HepG2 (cell line): ENCODE results near the gene MAN1A1. TPM values are rescaled to one million over a fixed set of nuclear protein-coding genes. Genes with fewer than 3 reads are reported as not detected.

Source experiments
- ATAC-seq: fragments of 200-7000 bp; cut with Tn5 transposase; 3 replicates; pipeline ENCODE4 v1.9.1; 2020; ENCODE audit warnings: mild to moderate bottlenecking, moderate library complexity
- BruUV-seq: library from RNA; stranded (reverse); fragments of 400-500 nt; replicated peaks from 2 replicates; lab custom pipeline; 2021; lab: Mats Ljungman, UMichigan
- CTCF ChIA-PET: fragments of 300-600 bp; formaldehyde crosslinking; extraction: SDS; loops from one replicate; lab custom pipeline; 2021; ENCODE audit warnings: low total read pairs, inconsistent platforms, low intra/inter-chr PET ratio; lab: Yijun Ruan, JAX
- POLR2A ChIA-PET: fragments of 350-600 bp; sonication (Branson Sonifier 250); formaldehyde crosslinking; loops from one replicate; lab custom pipeline; 2020; ENCODE audit warnings: antibody characterized with exemption, inconsistent platforms; lab: Yijun Ruan, JAX
- DNase-seq: peaks from one replicate; pipeline ENCODE4 v3.0.0-alpha.2; 2015; ENCODE audit warnings: low spot score
- FAIRE-seq: peaks from 3 replicates; lab custom pipeline; 2011; peaks lifted over from hg19 to GRCh38; lab: Jason Lieb, UNC
- H2AFZ ChIP-seq: one replicate; pipeline ENCODE4 v1.6.1; 2011; ENCODE audit warnings: low read length, inconsistent platforms
- H3K27ac ChIP-seq: fragments of 300-600 bp; 3 replicates; pipeline ENCODE4 v1.8.0; 2011; ENCODE audit warnings: mixed run types, mild to moderate bottlenecking, mixed read lengths, low read length, inconsistent platforms; ENCODE audit not compliant: insufficient read depth; ENCODE audit errors: extremely low read length
- H3K27me3 ChIP-seq, 2 experiments: fragments of 200-600 bp in 1 of 2; 2 replicates in 1 of 2; 3 replicates in 1 of 2; pipeline versions ENCODE4 v1.6.0 to v1.8.0; 2011; ENCODE audit warnings: low read length in 2 of 2, mild to moderate bottlenecking in 2 of 2, moderate library complexity in 2 of 2, inconsistent platforms in 1 of 2; ENCODE audit not compliant: insufficient read depth in 2 of 2, control insufficient read depth in 1 of 2
- H3K36me3 ChIP-seq, 2 experiments: fragments of 200-600 bp in 1 of 2; replicated peaks in 1 of 2; 2 replicates in 1 of 2; 3 replicates in 1 of 2; pipeline versions ENCODE4 v1.5.1 to v1.8.0; 2011; ENCODE audit warnings: low read length in 2 of 2, inconsistent platforms in 1 of 2; ENCODE audit not compliant: insufficient read depth in 2 of 2, control insufficient read depth in 1 of 2
- H3K4me1 ChIP-seq: 2 replicates; pipeline ENCODE4 v1.5.1; 2012; ENCODE audit warnings: low read length, inconsistent platforms; ENCODE audit not compliant: insufficient read depth
- H3K4me2 ChIP-seq: 2 replicates; pipeline ENCODE4 v1.6.0; 2011; ENCODE audit warnings: low read depth, low read length, inconsistent platforms
- H3K4me3 ChIP-seq, 3 experiments: fragments of 200-600 bp in 1 of 3; sonication (generic), shearing (Covaris generic) in 1 of 3; replicated peaks in 1 of 3; 2 replicates each; pipeline ENCODE4 v1.5.1; 2011 to 2016; ENCODE audit warnings: low read length in 3 of 3, inconsistent platforms in 2 of 3, low read depth in 2 of 3, mild to moderate bottlenecking in 2 of 3, control low read depth in 1 of 3, mixed read lengths in 1 of 3; ENCODE audit not compliant: insufficient read depth in 1 of 3
- H3K79me2 ChIP-seq: one replicate; pipeline ENCODE4 v1.6.1; 2011; ENCODE audit warnings: low read length, inconsistent platforms; ENCODE audit not compliant: insufficient read depth
- H3K9ac ChIP-seq: 2 replicates; pipeline ENCODE4 v1.6.0; 2011; ENCODE audit warnings: mild to moderate bottlenecking, low read depth, low read length, inconsistent platforms; ENCODE audit not compliant: insufficient read depth
- H3K9me3 ChIP-seq: 2 replicates; pipeline ENCODE4 v1.5.1; 2012; ENCODE audit warnings: mild to moderate bottlenecking, low read length
- H4K20me1 ChIP-seq: 2 replicates; pipeline ENCODE4 v1.6.0; 2011; ENCODE audit warnings: inconsistent platforms, mild to moderate bottlenecking, low read length, moderate library complexity; ENCODE audit not compliant: insufficient read depth
- ETV5 ChIP-seq: IDR thresholded peaks from 2 replicates; pipeline ENCODE4 v1.6.1; 2018; ENCODE audit warnings: missing biosample characterization, missing genetic modification reagents, inconsistent platforms, borderline replicate concordance
- GABPA ChIP-seq, 2 experiments: IDR thresholded peaks; 2 replicates each; pipeline ENCODE4 v1.6.1; 2011 to 2016; ENCODE audit warnings: low read depth in 2 of 2, low read length in 1 of 2, missing biosample characterization in 1 of 2, missing genetic modification characterization in 1 of 2
- GATA4 ChIP-seq: sonication (generic); IDR thresholded peaks from 2 replicates; pipeline ENCODE4 v1.6.1; 2016; ENCODE audit warnings: antibody characterized with exemption, low read depth, borderline replicate concordance
- HIVEP1 ChIP-seq: sonication (generic); formaldehyde crosslinking; IDR thresholded peaks from 2 replicates; pipeline ENCODE4 v1.4.0; 2020; ENCODE audit warnings: mild to moderate bottlenecking, missing genetic modification reagents
- KDM5B ChIP-seq: sonication (generic); formaldehyde crosslinking; IDR thresholded peaks from 2 replicates; pipeline ENCODE4 v1.4.0; 2020; ENCODE audit warnings: missing genetic modification reagents, mild to moderate bottlenecking, borderline replicate concordance
- PAF1 ChIP-seq: IDR thresholded peaks from 2 replicates; pipeline ENCODE4 v1.6.1; 2016; ENCODE audit warnings: missing genetic modification reagents, missing compliant biosample characterization
- YY1 ChIP-seq: IDR thresholded peaks from 2 replicates; pipeline ENCODE4 v1.6.1; 2011; ENCODE audit warnings: low read length, low read depth, moderate library complexity, mild to moderate bottlenecking; ENCODE audit not compliant: insufficient read depth, insufficient replicate concordance
- ZBTB42 ChIP-seq: sonication (generic); formaldehyde crosslinking; IDR thresholded peaks from 2 replicates; pipeline ENCODE4 v1.5.0; 2020; ENCODE audit warnings: mild to moderate bottlenecking, missing genetic modification reagents
- ZFP36L1 ChIP-seq: sonication (generic); formaldehyde crosslinking; IDR thresholded peaks from 2 replicates; pipeline ENCODE4 v1.8.0; 2022; ENCODE audit warnings: mild to moderate bottlenecking, missing genetic modification reagents, moderate library complexity
- ZFP82 ChIP-seq: sonication (generic); formaldehyde crosslinking; IDR thresholded peaks from 2 replicates; pipeline ENCODE4 v1.5.1; 2020; ENCODE audit warnings: mild to moderate bottlenecking, missing genetic modification reagents, borderline replicate concordance
- ZKSCAN8 ChIP-seq: IDR thresholded peaks from 2 replicates; pipeline ENCODE4 v1.6.1; 2016; ENCODE audit warnings: borderline replicate concordance, missing genetic modification reagents, missing compliant biosample characterization
- ZNF10 ChIP-seq: sonication (generic); formaldehyde crosslinking; IDR thresholded peaks from 2 replicates; pipeline ENCODE4 v1.4.0; 2020; ENCODE audit warnings: mild to moderate bottlenecking, low read depth, missing genetic modification reagents, borderline replicate concordance
- ZNF225 ChIP-seq: sonication (generic); formaldehyde crosslinking; IDR thresholded peaks from 2 replicates; pipeline ENCODE4 v1.4.0; 2020; ENCODE audit warnings: mild to moderate bottlenecking, missing genetic modification reagents
- ZNF547 ChIP-seq: sonication (generic); formaldehyde crosslinking; IDR thresholded peaks from 2 replicates; pipeline ENCODE4 v1.5.1; 2020; ENCODE audit warnings: mild to moderate bottlenecking, missing genetic modification reagents
- ZNF781 ChIP-seq: sonication (generic); formaldehyde crosslinking; IDR thresholded peaks from 2 replicates; pipeline ENCODE4 v1.5.1; 2020; ENCODE audit warnings: borderline replicate concordance, mild to moderate bottlenecking, missing genetic modification reagents; ENCODE audit errors: not compliant biosample characterization
- WGBS: methylation state at CpG from one replicate; pipeline ENCODE4 v1.1.6; 2017; ENCODE audit warnings: low lambda C conversion rate; 5-methylcytosine and 5-hydroxymethylcytosine counted together
- in situ Hi-C: cut with HindIII; loops from 2 replicates; pipeline ENCODE4 v1.10.0; 2017; ENCODE audit warnings: low pct_unique_long_range_greater_than_20kb; ENCODE audit not compliant: extremely low pct_ligation_motif_present
- intact Hi-C: fragments of 100-400 bp; cut with micrococcal nuclease; formaldehyde crosslinking; loops from one replicate; pipeline ENCODE4 v1.10.0; 2022; ENCODE audit not compliant: unreplicated experiment
- polyA plus RNA-seq, 8 experiments: library from polyadenylated mRNA; depleted of rRNA in 3 of 8; stranded (reverse) in 7 of 8; unstranded in 1 of 8; fragments of >200 nt; fragmentation: Illumina TruSeq in 4 of 8; extraction: Trizol in 4 of 8; gene quantifications; 2 replicates each; pipeline versions ENCODE4 v1.2.1 to v1.2.3, GENCODE V29; 2011 to 2016; ENCODE audit warnings: low read depth in 4 of 8, missing spikeins in 1 of 8, mixed read lengths in 1 of 8; ENCODE audit not compliant: insufficient read depth in 1 of 8
- total RNA-seq, 5 experiments: library from RNA; depleted of rRNA; stranded (reverse); fragments of >200 nt; fragmentation: Illumina TruSeq; extraction: Trizol; gene quantifications; 2 replicates each; pipeline ENCODE4 v1.2.3, GENCODE V29; 2016; ENCODE audit warnings: low read depth in 1 of 5
- TF ChIP-seq, protein P1 (sequence below): IDR thresholded peaks from 2 replicates; pipeline ENCODE4 v1.6.1; 2012; ENCODE audit warnings: low read length, improper control_type of control experiment
- TF ChIP-seq, protein P2 (sequence below): sonication (generic); formaldehyde crosslinking; IDR thresholded peaks from 2 replicates; pipeline ENCODE4 v1.4.0; 2020; ENCODE audit warnings: mild to moderate bottlenecking, missing genetic modification reagents
- TF ChIP-seq, protein P3 (sequence below): sonication (generic); formaldehyde crosslinking; IDR thresholded peaks from 2 replicates; pipeline ENCODE4 v1.4.0; 2020; ENCODE audit warnings: missing genetic modification reagents, mild to moderate bottlenecking, borderline replicate concordance
- TF ChIP-seq, protein P4 (sequence below): sonication (generic); formaldehyde crosslinking; IDR thresholded peaks from 2 replicates; pipeline ENCODE4 v1.8.1; 2023; ENCODE audit warnings: mild to moderate bottlenecking, inconsistent platforms, moderate library complexity, missing genetic modification reagents, borderline replicate concordance

The MAN1A1 gene
- total and polyA plus RNA-seq, 2 of the 13 experiments (the other 11 are each of a cell fraction or from before 2014, with no cell fraction given) = 156 to 236 TPM

DNA sequence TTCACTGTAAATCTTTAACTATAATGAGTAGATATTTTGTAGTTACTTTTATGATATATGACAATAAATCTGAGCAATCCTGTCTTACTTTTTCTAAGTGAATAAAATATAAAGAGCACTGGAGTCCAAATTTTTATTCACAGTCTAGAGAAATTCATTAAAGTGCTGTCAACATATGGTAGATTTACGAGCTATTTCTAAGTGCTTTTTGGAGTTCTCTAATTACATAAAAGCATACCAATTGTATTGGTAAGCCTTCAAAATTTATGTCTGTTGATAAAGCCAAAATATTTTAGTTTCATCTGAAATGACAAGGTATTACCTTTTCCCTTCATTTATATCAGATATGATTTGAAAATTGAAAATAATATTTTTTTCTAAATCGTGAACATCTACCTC, 75.4 kb downstream of the MAN1A1 start:
- Histone ChIP-seq H3K27ac (no peak overlapping the region), H3K4me2 (no peak overlapping the region), H3K36me3 (peaks cover 22 to 75% of the 10 kb centered on the region in 2 experiments), H4K20me1 (peaks cover 32% of the 10 kb centered on the region), H2AFZ (no peak overlapping the region), H3K4me3 (no peak overlapping the region), H3K79me2 (peaks cover 53% of the 10 kb centered on the region), H3K27me3 (no peaks in the 10 kb centered on the region), H3K9me3 (peaks cover 23% of the 10 kb centered on the region), H3K9ac (no peak overlapping the region), H3K4me1 (peaks cover 4% of the 10 kb centered on the region; the same call in 1 of the 2 replicates)
- ATAC-seq (no peak), DNase-seq (no peak), FAIRE-seq (no peak)
- in situ Hi-C loops = no loop called here
- ChIA-PET POLR2A (no interaction called here), CTCF (no interaction called here)
- WGBS = 94% methylated on average over 2 of the region's 2 CpGs
- intact Hi-C loops = no loop called here
- no TSS peak for BruUV-seq
- TF ChIP-seq ZNF225 (CRISPR knock-in tag) = no peak
- TF ChIP-seq ZNF781 (CRISPR knock-in tag) = no peak
- TF ChIP-seq ZFP36L1 (CRISPR knock-in tag) = no peak
- TF ChIP-seq ZFP82 (CRISPR knock-in tag) = no peak
- TF ChIP-seq HIVEP1 (CRISPR knock-in tag) = no peak
- TF ChIP-seq ZNF10 = no peak
- TF ChIP-seq GATA4 = no peak
- TF ChIP-seq PAF1 (CRISPR knock-in tag) = no peak
- TF ChIP-seq, protein P1, sequence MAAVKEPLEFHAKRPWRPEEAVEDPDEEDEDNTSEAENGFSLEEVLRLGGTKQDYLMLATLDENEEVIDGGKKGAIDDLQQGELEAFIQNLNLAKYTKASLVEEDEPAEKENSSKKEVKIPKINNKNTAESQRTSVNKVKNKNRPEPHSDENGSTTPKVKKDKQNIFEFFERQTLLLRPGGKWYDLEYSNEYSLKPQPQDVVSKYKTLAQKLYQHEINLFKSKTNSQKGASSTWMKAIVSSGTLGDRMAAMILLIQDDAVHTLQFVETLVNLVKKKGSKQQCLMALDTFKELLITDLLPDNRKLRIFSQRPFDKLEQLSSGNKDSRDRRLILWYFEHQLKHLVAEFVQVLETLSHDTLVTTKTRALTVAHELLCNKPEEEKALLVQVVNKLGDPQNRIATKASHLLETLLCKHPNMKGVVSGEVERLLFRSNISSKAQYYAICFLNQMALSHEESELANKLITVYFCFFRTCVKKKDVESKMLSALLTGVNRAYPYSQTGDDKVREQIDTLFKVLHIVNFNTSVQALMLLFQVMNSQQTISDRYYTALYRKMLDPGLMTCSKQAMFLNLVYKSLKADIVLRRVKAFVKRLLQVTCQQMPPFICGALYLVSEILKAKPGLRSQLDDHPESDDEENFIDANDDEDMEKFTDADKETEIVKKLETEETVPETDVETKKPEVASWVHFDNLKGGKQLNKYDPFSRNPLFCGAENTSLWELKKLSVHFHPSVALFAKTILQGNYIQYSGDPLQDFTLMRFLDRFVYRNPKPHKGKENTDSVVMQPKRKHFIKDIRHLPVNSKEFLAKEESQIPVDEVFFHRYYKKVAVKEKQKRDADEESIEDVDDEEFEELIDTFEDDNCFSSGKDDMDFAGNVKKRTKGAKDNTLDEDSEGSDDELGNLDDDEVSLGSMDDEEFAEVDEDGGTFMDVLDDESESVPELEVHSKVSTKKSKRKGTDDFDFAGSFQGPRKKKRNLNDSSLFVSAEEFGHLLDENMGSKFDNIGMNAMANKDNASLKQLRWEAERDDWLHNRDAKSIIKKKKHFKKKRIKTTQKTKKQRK = no peak
- TF ChIP-seq, protein P2, sequence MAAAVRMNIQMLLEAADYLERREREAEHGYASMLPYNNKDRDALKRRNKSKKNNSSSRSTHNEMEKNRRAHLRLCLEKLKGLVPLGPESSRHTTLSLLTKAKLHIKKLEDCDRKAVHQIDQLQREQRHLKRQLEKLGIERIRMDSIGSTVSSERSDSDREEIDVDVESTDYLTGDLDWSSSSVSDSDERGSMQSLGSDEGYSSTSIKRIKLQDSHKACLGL (CRISPR knock-in tag) = no peak
- TF ChIP-seq ZKSCAN8 (CRISPR knock-in tag) = no peak
- TF ChIP-seq ZBTB42 (CRISPR knock-in tag) = no peak
- no peak for TF ChIP-seq ETV5 (CRISPR knock-in tag)
- no peak for TF ChIP-seq GABPA (IDR thresholded peaks at IDR 0.05; ENCODE audit: low read depth, low read length)
- no peak for TF ChIP-seq GABPA (CRISPR knock-in tag; IDR thresholded peaks at IDR 0.05; ENCODE audit: low read depth)
- TF ChIP-seq, protein P3, sequence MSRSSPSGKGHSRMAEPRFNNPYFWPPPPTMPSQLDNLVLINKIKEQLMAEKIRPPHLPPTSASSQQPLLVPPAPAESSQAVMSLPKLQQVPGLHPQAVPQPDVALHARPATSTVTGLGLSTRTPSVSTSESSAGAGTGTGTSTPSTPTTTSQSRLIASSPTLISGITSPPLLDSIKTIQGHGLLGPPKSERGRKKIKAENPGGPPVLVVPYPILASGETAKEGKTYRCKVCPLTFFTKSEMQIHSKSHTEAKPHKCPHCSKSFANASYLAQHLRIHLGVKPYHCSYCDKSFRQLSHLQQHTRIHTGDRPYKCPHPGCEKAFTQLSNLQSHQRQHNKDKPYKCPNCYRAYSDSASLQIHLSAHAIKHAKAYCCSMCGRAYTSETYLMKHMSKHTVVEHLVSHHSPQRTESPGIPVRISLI (CRISPR knock-in tag) = no peak
- no peak for TF ChIP-seq ZNF547 (CRISPR knock-in tag)
- TF ChIP-seq, protein P4, sequence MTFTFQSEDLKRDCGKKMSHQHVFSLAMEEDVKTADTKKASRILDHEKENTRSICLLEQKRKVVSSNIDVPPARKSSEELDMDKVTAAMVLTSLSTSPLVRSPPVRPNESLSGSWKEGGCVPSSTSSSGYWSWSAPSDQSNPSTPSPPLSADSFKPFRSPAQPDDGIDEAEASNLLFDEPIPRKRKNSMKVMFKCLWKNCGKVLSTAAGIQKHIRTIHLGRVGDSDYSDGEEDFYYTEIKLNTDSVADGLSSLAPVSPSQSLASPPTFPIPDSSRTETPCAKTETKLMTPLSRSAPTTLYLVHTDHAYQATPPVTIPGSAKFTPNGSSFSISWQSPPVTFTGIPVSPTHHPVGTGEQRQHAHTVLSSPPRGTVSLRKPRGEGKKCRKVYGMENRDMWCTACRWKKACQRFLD (CRISPR knock-in tag) = no peak
- no peak for TF ChIP-seq YY1
- TF ChIP-seq KDM5B (CRISPR knock-in tag) = no peak
